HCT116 (cell line): ENCODE data around the gene CCDC91.

Source experiments
- CTCF ChIP-seq, 3 experiments: fragments of 200-600 bp in 1 of 3; sonication (generic) in 1 of 3; IDR thresholded peaks in 2 of 3; conservative IDR thresholded peaks in 1 of 3; 2 replicates each; pipeline ENCODE4 v1.5.1; 2012 to 2017; ENCODE audit warnings: low read depth in 2 of 3, low read length in 2 of 3, antibody characterized with exemption in 1 of 3, borderline replicate concordance in 1 of 3, control low read depth in 1 of 3, mild to moderate bottlenecking in 1 of 3, mixed read lengths in 1 of 3, mixed run types in 1 of 3, moderate library complexity in 1 of 3; ENCODE audit not compliant: insufficient read depth in 1 of 3
- EZH2 ChIP-seq: fragments of 200-600 bp; sonication (generic); IDR thresholded peaks from 2 replicates; pipeline ENCODE4 v1.6.1; 2017; ENCODE audit warnings: antibody characterized with exemption, mixed run types
- ZBTB33 ChIP-seq: IDR thresholded peaks from 2 replicates; pipeline ENCODE4 v1.6.1; 2011; ENCODE audit warnings: mild to moderate bottlenecking, low read length, moderate library complexity; ENCODE audit not compliant: insufficient replicate concordance; ENCODE audit errors: extremely low read depth

GRCh38 chr12:28242129-28242495 is 51.9 kb downstream of the CCDC91 start:
- TF ChIP-seq ZBTB33 (no peak), CTCF (IDR thresholded peaks at IDR 0.05 in 2 of 3, conservative IDR thresholded peaks at IDR 0.05 in 1 of 3; ENCODE audit: borderline replicate concordance in 1 of 3, insufficient read depth in 1 of 3, low read depth in 2 of 3, low read length in 2 of 3) (no peak), EZH2 (no peak)
